AG04449 (cell line): Measurements from ENCODE around the gene ZFR2.

Experiments used
- CTCF ChIA-PET: fragments of 350-600 bp; formaldehyde crosslinking; extraction: SDS; loops from one replicate; lab custom pipeline; 2021; ENCODE audit warnings: antibody characterized with exemption; lab: Yijun Ruan, JAX
- POLR2A ChIA-PET: fragments of 400-600, 350-600 bp; formaldehyde crosslinking; extraction: SDS; loops from one replicate; lab custom pipeline; 2020; ENCODE audit warnings: antibody characterized with exemption, inconsistent platforms; lab: Yijun Ruan, JAX
- DNase-seq: peaks from one replicate; pipeline ENCODE4 v3.0.0-alpha.2; 2010; ENCODE audit warnings: low read depth, low spot score
- H3K4me3 ChIP-seq: 2 replicates; pipeline ENCODE4 v1.5.1; 2011; ENCODE audit warnings: low read depth, mild to moderate bottlenecking, control low read depth, low read length
- TF ChIP-seq, protein P1 (sequence below): IDR thresholded peaks from one replicate; pipeline ENCODE4 v1.5.1; 2011; ENCODE audit warnings: mild to moderate bottlenecking, moderate library complexity, low read length, control low read depth, inconsistent platforms; ENCODE audit not compliant: insufficient read depth; ENCODE audit errors: missing control alignments

The ZFR2 gene

DNA sequence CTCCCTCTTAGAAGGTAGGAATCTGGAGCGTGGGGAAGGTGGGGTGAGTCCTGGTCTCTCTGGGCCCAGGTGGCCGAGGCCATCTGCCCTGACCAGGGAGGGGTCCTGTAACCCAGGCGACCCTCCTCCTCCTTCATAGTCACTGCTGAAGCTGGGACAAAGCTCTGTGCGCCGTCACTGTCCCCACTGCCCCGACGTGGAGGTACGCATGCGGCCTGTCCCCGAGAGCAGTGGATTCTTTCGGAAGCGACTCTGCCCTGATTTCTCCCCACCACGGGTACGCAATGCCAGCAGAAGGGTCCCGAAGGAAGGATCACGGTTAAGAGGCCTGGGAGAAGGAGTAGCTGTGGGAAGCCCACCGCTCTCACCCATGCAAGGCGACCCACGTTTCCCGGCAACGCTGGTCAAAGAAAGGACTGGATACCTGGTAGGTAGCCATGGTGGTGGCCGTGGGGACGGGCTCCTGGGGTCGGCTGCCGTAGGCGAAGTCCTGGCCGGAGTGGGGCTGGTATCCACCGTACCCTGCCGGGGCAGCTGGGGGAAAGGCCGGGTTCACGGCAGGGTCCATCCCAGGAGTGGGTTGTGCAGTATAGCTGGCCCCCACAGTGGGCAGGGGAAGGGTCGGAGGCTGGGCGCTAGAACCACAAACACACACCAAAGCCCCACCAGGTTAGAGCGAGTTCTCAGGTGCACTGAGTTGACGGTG lies 34.3 kb downstream of the ZFR2 start:
- CTCF ChIA-PET = interaction anchor here (1.8 to 2.5 kb wide), 2 partner anchors 13 to 16 kb away, joined by 5 to 12 read pairs; no protein-coding TSS in a partner anchor
- DNase-seq = no peak
- TF ChIP-seq, protein P1, sequence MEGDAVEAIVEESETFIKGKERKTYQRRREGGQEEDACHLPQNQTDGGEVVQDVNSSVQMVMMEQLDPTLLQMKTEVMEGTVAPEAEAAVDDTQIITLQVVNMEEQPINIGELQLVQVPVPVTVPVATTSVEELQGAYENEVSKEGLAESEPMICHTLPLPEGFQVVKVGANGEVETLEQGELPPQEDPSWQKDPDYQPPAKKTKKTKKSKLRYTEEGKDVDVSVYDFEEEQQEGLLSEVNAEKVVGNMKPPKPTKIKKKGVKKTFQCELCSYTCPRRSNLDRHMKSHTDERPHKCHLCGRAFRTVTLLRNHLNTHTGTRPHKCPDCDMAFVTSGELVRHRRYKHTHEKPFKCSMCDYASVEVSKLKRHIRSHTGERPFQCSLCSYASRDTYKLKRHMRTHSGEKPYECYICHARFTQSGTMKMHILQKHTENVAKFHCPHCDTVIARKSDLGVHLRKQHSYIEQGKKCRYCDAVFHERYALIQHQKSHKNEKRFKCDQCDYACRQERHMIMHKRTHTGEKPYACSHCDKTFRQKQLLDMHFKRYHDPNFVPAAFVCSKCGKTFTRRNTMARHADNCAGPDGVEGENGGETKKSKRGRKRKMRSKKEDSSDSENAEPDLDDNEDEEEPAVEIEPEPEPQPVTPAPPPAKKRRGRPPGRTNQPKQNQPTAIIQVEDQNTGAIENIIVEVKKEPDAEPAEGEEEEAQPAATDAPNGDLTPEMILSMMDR = no peak
- no peak overlapping the region for H3K4me3 ChIP-seq
- POLR2A ChIA-PET = no interaction called here

GRCh38 chr19:3833578-3834348 lies 35.1 kb downstream of the ZFR2 start:
- ChIA-PET POLR2A (no interaction called here), CTCF (interaction anchor here (1.8 kb wide), 1 partner anchor 15 kb away, joined by 5 read pairs; no protein-coding TSS in a partner anchor)
- no peak overlapping the region for H3K4me3 ChIP-seq
- TF ChIP-seq, protein P1 = no peak
- DNase-seq = no peak

DNA sequence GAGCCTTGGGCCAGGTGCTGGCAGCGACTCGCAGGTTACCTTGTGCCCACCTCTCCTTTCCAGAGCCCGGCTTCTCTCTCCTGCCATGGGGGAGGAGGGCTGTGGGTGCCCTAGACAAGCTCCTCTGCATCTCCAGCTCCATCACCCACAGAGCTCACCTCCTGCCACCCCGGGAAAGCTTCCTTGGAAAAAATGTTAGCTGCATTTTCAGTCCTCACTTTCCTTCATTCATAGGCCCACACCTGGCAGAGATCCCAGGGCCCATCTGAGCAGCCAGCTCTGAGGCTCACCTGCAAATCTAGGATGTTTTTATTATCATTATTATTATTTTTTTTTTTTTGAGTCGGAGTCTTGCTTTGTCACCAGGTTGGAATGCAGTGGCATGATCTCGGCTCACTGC lies 36.8 kb downstream of the ZFR2 start:
- no peak for DNase-seq
- CTCF ChIA-PET = interaction anchor here (3.2 kb wide), 1 partner anchor 10 kb away, joined by 25 read pairs; no protein-coding TSS in a partner anchor
- TF ChIP-seq, protein P1 = no peak
- H3K4me3 ChIP-seq = no peak overlapping the region
- POLR2A ChIA-PET = no interaction called here

- POLR2A ChIA-PET = no interaction called here
- TF ChIP-seq, protein P1 = no peak
- DNase-seq = no peak
- H3K4me3 ChIP-seq = no peak overlapping the region
- CTCF ChIA-PET = interaction anchor here (3.2 kb wide), 1 partner anchor 9 kb away, joined by 25 read pairs; no protein-coding TSS in a partner anchor
Measured at GRCh38 chr19:3831601-3832000, 37.2 kb downstream of the ZFR2 start.

DNA sequence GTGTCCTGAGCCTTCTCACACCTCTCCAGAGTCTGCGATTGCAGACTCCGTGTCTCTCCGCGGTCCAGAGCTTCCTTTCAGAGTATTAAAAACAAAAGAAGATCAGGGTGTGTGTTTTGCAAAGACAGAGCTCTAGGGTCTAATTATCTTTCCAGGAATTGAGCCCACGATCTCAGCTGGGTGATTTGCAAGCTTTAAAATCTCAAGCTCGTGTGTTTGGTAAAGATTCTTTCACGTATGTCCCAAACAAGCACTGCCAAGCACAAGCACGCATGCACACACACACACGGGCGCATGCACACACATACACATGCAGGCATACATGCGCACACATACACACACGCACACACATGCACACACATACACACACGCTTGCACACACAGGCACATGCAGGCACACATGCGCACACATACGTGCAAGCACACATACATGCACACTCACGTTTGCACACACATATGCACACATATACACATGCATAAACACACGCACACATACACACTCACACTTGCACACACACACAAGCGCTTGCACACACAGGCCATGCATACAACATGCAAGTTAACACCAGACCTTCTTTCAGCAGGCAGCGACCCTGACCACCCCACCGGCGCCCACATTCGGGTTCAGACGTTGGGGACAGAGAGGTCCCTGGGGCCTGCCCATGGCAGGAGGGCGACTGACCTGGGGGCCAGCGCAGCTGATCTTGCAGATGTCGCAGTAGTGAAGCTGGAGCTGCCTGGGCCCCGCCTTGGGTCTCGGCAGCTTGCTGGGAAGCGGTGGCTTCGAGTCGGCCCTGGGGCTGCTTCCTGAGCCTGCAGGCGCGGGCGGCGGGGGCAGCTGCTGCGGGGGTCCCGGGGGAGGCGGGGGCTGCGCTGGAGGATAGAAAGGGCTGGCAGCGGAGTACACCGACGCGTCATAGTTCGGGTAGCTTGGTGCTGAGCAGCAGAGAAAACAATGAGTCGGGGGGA lies 37.9 kb downstream of the ZFR2 start:
- CTCF ChIA-PET = interaction anchor here (1.2 to 3.2 kb wide), 2 partner anchors 9 to 18 kb away, joined by 3 to 25 read pairs; no protein-coding TSS in a partner anchor

More for the DNA sequence above, 37.9 kb downstream of the ZFR2 start:
- H3K4me3 ChIP-seq = no peak overlapping the region
- POLR2A ChIA-PET = no interaction called here
- TF ChIP-seq, protein P1 = no peak
- DNase-seq = no peak
